Liver (tissue), 9 donors: ENCODE measurements around the gene TSHZ3. TPM values are rescaled to one million over a fixed set of nuclear protein-coding genes. Genes with fewer than 3 reads are reported as not detected.

Source experiments
- DNase-seq: peaks from one replicate; pipeline ENCODE4 v3.0.0-alpha.2; 2017; ENCODE audit warnings: low spot score
- H3K27ac ChIP-seq, 2 donors: one replicate each; pipeline ENCODE4 v1.7.0; 2013; ENCODE audit warnings: inconsistent platforms in 2 of 2, low read length in 2 of 2, control low read depth in 1 of 2, low read depth in 1 of 2, mild to moderate bottlenecking in 1 of 2
- H3K27me3 ChIP-seq, 4 donors: one replicate each; pipeline versions ENCODE4 v1.6.1 to v1.7.0; 2013; ENCODE audit warnings: low read length in 3 of 4, inconsistent platforms in 1 of 4, mild to moderate bottlenecking in 1 of 4, moderate library complexity in 1 of 4; ENCODE audit not compliant: control insufficient read depth in 4 of 4, insufficient read depth in 4 of 4
- H3K36me3 ChIP-seq, 4 donors: one replicate each; pipeline versions ENCODE4 v1.6.1 to v1.7.0; 2013; ENCODE audit warnings: low read length in 3 of 4, mild to moderate bottlenecking in 3 of 4, low read depth in 1 of 4, moderate library complexity in 1 of 4; ENCODE audit not compliant: control insufficient read depth in 4 of 4, insufficient read depth in 3 of 4
- H3K4me1 ChIP-seq, 4 donors: one replicate each; pipeline versions ENCODE4 v1.6.1 to v1.7.0; 2013; ENCODE audit warnings: low read length in 3 of 4, mild to moderate bottlenecking in 3 of 4, moderate library complexity in 1 of 4; ENCODE audit not compliant: control insufficient read depth in 4 of 4, insufficient read depth in 4 of 4
- H3K4me3 ChIP-seq, 3 donors: one replicate each; pipeline versions ENCODE4 v1.6.1 to v1.7.0; 2013; ENCODE audit warnings: low read length in 3 of 3, control low read depth in 1 of 3, low read depth in 1 of 3, mild to moderate bottlenecking in 1 of 3
- H3K9ac ChIP-seq, 2 donors: one replicate each; pipeline ENCODE4 v1.7.0; 2013; ENCODE audit warnings: low read length in 2 of 2, mild to moderate bottlenecking in 2 of 2, moderate library complexity in 2 of 2, control low read depth in 1 of 2, low read depth in 1 of 2
- H3K9me3 ChIP-seq, 4 donors: one replicate each; pipeline versions ENCODE4 v1.6.1 to v1.7.0; 2013; ENCODE audit warnings: low read length in 3 of 4; ENCODE audit not compliant: control insufficient read depth in 4 of 4
- CTCF ChIP-seq: fragments of 150-350 bp; IDR thresholded peaks from 2 replicates; pipeline ENCODE4 v1.5.1; 2017; ENCODE audit warnings: improper control_type of control experiment, low read depth, low read length; ENCODE audit not compliant: missing input control
- EGR1 ChIP-seq, 2 donors: IDR thresholded peaks; 2 replicates each; pipeline ENCODE4 v1.6.1; 2016 to 2018; ENCODE audit warnings: antibody characterized with exemption in 2 of 2, low read depth in 2 of 2
- FOXA1 ChIP-seq: IDR thresholded peaks from 2 replicates; pipeline ENCODE4 v1.6.1; 2016; ENCODE audit warnings: antibody characterized with exemption
- FOXA2 ChIP-seq: IDR thresholded peaks from 2 replicates; pipeline ENCODE4 v1.6.1; 2016; ENCODE audit warnings: antibody characterized with exemption
- GABPA ChIP-seq, 2 donors: IDR thresholded peaks in 1 of 2; conservative IDR thresholded peaks in 1 of 2; 2 replicates each; pipeline ENCODE4 v1.6.1; 2016; ENCODE audit warnings: antibody characterized with exemption in 2 of 2, mild to moderate bottlenecking in 1 of 2, moderate library complexity in 1 of 2
- HNF4A ChIP-seq, 2 donors: conservative IDR thresholded peaks; 2 replicates each; pipeline ENCODE4 v1.6.1; 2016; ENCODE audit warnings: antibody characterized with exemption in 2 of 2, mild to moderate bottlenecking in 2 of 2
- HNF4G ChIP-seq: IDR thresholded peaks from 2 replicates; pipeline ENCODE4 v1.6.1; 2016; ENCODE audit warnings: antibody characterized with exemption
- JUND ChIP-seq, 2 donors: IDR thresholded peaks; 2 replicates each; pipeline ENCODE4 v1.6.1; 2016; ENCODE audit warnings: antibody characterized with exemption in 2 of 2
- NR2F2 ChIP-seq: IDR thresholded peaks from 2 replicates; pipeline ENCODE4 v1.6.1; 2016; ENCODE audit warnings: antibody characterized with exemption
- RAD21 ChIP-seq, 2 donors: IDR thresholded peaks; 2 replicates each; pipeline ENCODE4 v1.6.1; 2016; ENCODE audit warnings: antibody characterized with exemption in 2 of 2, mild to moderate bottlenecking in 2 of 2
- REST ChIP-seq: IDR thresholded peaks from 2 replicates; pipeline ENCODE4 v1.6.1; 2016; ENCODE audit warnings: antibody characterized with exemption, mild to moderate bottlenecking
- RXRA ChIP-seq, 2 donors: IDR thresholded peaks; 2 replicates each; pipeline ENCODE4 v1.6.1; 2017 to 2018; ENCODE audit warnings: antibody characterized with exemption in 2 of 2, mild to moderate bottlenecking in 1 of 2
- SP1 ChIP-seq: IDR thresholded peaks from 2 replicates; pipeline ENCODE4 v1.6.1; 2018; ENCODE audit warnings: antibody characterized with exemption, mild to moderate bottlenecking
- TAF1 ChIP-seq: conservative IDR thresholded peaks from 2 replicates; pipeline ENCODE4 v1.6.1; 2016; ENCODE audit warnings: antibody characterized with exemption, mild to moderate bottlenecking
- YY1 ChIP-seq: IDR thresholded peaks from 2 replicates; pipeline ENCODE4 v1.6.1; 2016; ENCODE audit warnings: antibody characterized with exemption, mild to moderate bottlenecking
- WGBS: extraction: QIAGEN DNeasy Blood & Tissue Kit; methylation state at CpG from one replicate; pipeline ENCODE4 v1.1.7; 2013; 5-methylcytosine and 5-hydroxymethylcytosine counted together
- polyA plus RNA-seq, 2 donors: library from polyadenylated mRNA; stranded (reverse) in 1 of 2; unstranded in 1 of 2; fragments of 200-250 nt in 1 of 2; fragments of >200 nt in 1 of 2; fragmentation: Nextera tagmentation in 1 of 2; extraction: Ambion mirVana in 1 of 2; gene quantifications; one replicate each; pipeline versions ENCODE4 v1.2.1 to v1.2.3, GENCODE V29; 2013 to 2015
- total RNA-seq, 2 donors: library from RNA; depleted of rRNA; stranded (reverse); fragments of >200 nt; gene quantifications; one replicate each; pipeline ENCODE4 v1.2.3, GENCODE V29; 2014
- TF ChIP-seq, protein P1 (sequence below): IDR thresholded peaks from 2 replicates; pipeline ENCODE4 v1.6.1; 2016; ENCODE audit warnings: antibody characterized with exemption
- TF ChIP-seq, protein P2 (sequence below): IDR thresholded peaks from 2 replicates; pipeline ENCODE4 v1.6.1; 2016; ENCODE audit warnings: antibody characterized with exemption
- TF ChIP-seq, protein P3 (sequence below): IDR thresholded peaks from 2 replicates; pipeline ENCODE4 v1.6.1; 2016; ENCODE audit warnings: antibody characterized with exemption
- donor health status: healthy.
- donor health status: healthy.
- donor health status: healthy.
- donor health status: healthy.
- donor health status: healthy.

Gene TSHZ3
- total and polyA plus RNA-seq, 4 donors = 0.42 to 3.3 (median 0.68) TPM

GRCh38 chr19:31289976-31290375 lies 59.3 kb downstream of the TSHZ3 start:
- H3K4me3 ChIP-seq = no peak overlapping the region
- H3K9ac ChIP-seq = no peak overlapping the region
- 74% methylated on average over 4 of the region's 4 CpGs for WGBS
- H3K27ac ChIP-seq = no peak overlapping the region
- no peak for DNase-seq
- no peaks in the 10 kb centered on the region for H3K36me3 ChIP-seq
- TF ChIP-seq SP1 (no peak), GABPA (IDR thresholded peaks at IDR 0.05 in 1 of 2, conservative IDR thresholded peaks at IDR 0.05 in 1 of 2) (no peak), RXRA (IDR thresholded peaks at IDR 0.05) (no peak), CTCF (no peak), HNF4A (conservative IDR thresholded peaks at IDR 0.05) (no peak), JUND (IDR thresholded peaks at IDR 0.05) (no peak), REST (no peak), FOXA2 (no peak), HNF4G (no peak), NR2F2 (no peak), FOXA1 (no peak), YY1 (no peak), EGR1 (IDR thresholded peaks at IDR 0.05; ENCODE audit: low read depth in 2 of 2) (no peak), RAD21 (IDR thresholded peaks at IDR 0.05) (no peak), TAF1 (no peak)
- TF ChIP-seq, protein P1, sequence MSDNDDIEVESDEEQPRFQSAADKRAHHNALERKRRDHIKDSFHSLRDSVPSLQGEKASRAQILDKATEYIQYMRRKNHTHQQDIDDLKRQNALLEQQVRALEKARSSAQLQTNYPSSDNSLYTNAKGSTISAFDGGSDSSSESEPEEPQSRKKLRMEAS = no peak
- TF ChIP-seq, protein P2, sequence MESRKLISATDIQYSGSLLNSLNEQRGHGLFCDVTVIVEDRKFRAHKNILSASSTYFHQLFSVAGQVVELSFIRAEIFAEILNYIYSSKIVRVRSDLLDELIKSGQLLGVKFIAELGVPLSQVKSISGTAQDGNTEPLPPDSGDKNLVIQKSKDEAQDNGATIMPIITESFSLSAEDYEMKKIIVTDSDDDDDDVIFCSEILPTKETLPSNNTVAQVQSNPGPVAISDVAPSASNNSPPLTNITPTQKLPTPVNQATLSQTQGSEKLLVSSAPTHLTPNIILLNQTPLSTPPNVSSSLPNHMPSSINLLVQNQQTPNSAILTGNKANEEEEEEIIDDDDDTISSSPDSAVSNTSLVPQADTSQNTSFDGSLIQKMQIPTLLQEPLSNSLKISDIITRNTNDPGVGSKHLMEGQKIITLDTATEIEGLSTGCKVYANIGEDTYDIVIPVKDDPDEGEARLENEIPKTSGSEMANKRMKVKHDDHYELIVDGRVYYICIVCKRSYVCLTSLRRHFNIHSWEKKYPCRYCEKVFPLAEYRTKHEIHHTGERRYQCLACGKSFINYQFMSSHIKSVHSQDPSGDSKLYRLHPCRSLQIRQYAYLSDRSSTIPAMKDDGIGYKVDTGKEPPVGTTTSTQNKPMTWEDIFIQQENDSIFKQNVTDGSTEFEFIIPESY = no peak
- TF ChIP-seq, protein P3, sequence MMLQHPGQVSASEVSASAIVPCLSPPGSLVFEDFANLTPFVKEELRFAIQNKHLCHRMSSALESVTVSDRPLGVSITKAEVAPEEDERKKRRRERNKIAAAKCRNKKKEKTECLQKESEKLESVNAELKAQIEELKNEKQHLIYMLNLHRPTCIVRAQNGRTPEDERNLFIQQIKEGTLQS = no peak
- H3K4me1 ChIP-seq = no peaks in the 10 kb centered on the region
- H3K9me3 ChIP-seq = no peaks in the 10 kb centered on the region
- H3K27me3 ChIP-seq = no peaks in the 10 kb centered on the region
